Hepatocyte (in vitro differentiated cells): ENCODE measurements around the gene SERPINH1. TPM values are rescaled to one million over a fixed set of nuclear protein-coding genes. Genes with fewer than 3 reads are reported as not detected.

Source experiments
- DNase-seq: peaks from one replicate; pipeline ENCODE4 v3.0.0-alpha.2; 2016; ENCODE audit warnings: low spot score
- H2AFZ ChIP-seq: fragments of 200-600 bp; sonication (generic); 2 replicates; pipeline ENCODE4 v1.6.0; 2016; ENCODE audit warnings: antibody characterized with exemption, mild to moderate bottlenecking
- H3K27ac ChIP-seq: fragments of 200-600 bp; sonication (generic); 2 replicates; pipeline ENCODE4 v1.5.1; 2016; ENCODE audit warnings: mild to moderate bottlenecking
- H3K27me3 ChIP-seq: fragments of 200-600 bp; sonication (generic); 2 replicates; pipeline ENCODE4 v1.6.1; 2016
- H3K36me3 ChIP-seq: fragments of 200-600 bp; sonication (generic); replicated peaks from 2 replicates; pipeline ENCODE4 v1.5.1; 2016; ENCODE audit warnings: low read depth; ENCODE audit not compliant: insufficient read depth
- H3K4me1 ChIP-seq: fragments of 200-600 bp; sonication (generic); 2 replicates; pipeline ENCODE4 v1.5.1; 2016; ENCODE audit warnings: mild to moderate bottlenecking, moderate library complexity; ENCODE audit not compliant: insufficient read depth
- H3K4me2 ChIP-seq: fragments of 200-600 bp; sonication (generic); 2 replicates; pipeline ENCODE4 v1.6.0; 2016
- H3K4me3 ChIP-seq: fragments of 200-600 bp; sonication (generic); 2 replicates; pipeline ENCODE4 v1.5.1; 2016; ENCODE audit warnings: mild to moderate bottlenecking
- H3K79me2 ChIP-seq: fragments of 200-600 bp; sonication (generic); 2 replicates; pipeline ENCODE4 v1.6.0; 2017; ENCODE audit warnings: mild to moderate bottlenecking
- H3K9me2 ChIP-seq: fragments of 200-600 bp; sonication (generic); replicated peaks from 2 replicates; pipeline ENCODE4 v1.6.0; 2017; ENCODE audit warnings: mild to moderate bottlenecking; ENCODE audit not compliant: insufficient read depth
- H3K9me3 ChIP-seq: fragments of 200-600 bp; sonication (generic); 2 replicates; pipeline ENCODE4 v1.5.1; 2016; ENCODE audit warnings: low read depth, mild to moderate bottlenecking
- H4K20me1 ChIP-seq: fragments of 200-600 bp; sonication (generic); 2 replicates; pipeline ENCODE4 v1.6.0; 2016; ENCODE audit warnings: mild to moderate bottlenecking; ENCODE audit not compliant: insufficient read depth, poor library complexity, severe bottlenecking
- CTCF ChIP-seq: fragments of 200-600 bp; sonication (generic); IDR thresholded peaks from 2 replicates; pipeline ENCODE4 v1.5.1; 2016; ENCODE audit warnings: antibody characterized with exemption, mild to moderate bottlenecking; ENCODE audit not compliant: poor library complexity
- EZH2 ChIP-seq: fragments of 200-600 bp; sonication (generic); IDR thresholded peaks from 2 replicates; pipeline ENCODE4 v1.6.1; 2016; ENCODE audit warnings: antibody characterized with exemption, mild to moderate bottlenecking, borderline replicate concordance
- EZH2phosphoT487 ChIP-seq: fragments of 200-600 bp; sonication (generic); IDR thresholded peaks from one replicate; pipeline ENCODE4 v1.6.1; 2018; ENCODE audit warnings: antibody characterized with exemption, mild to moderate bottlenecking, low read depth, moderate library complexity; ENCODE audit not compliant: unreplicated experiment, severe bottlenecking
- WGBS: methylation state at CpG from one replicate; pipeline ENCODE4 v1.1.6; 2016; ENCODE audit warnings: low lambda C conversion rate; ENCODE audit errors: missing lambda C conversion rate; 5-methylcytosine and 5-hydroxymethylcytosine counted together
- polyA plus RNA-seq: library from polyadenylated mRNA; unstranded; fragments of >200 nt; fragmentation: Nextera tagmentation; extraction: Ambion mirVana; gene quantifications from 2 replicates; pipeline ENCODE4 v1.2.1, GENCODE V29; 2016
- total RNA-seq: library from RNA; depleted of rRNA; stranded (reverse); fragments of >200 nt; gene quantifications from 2 replicates; pipeline ENCODE4 v1.2.3, GENCODE V29; 2014

Gene SERPINH1
- total and polyA plus RNA-seq, 2 experiments from 2014 or later: 479 to 805 TPM

- 60% methylated on average over 10 of the region's 10 CpGs for WGBS
- DNase-seq: no peak
- Histone ChIP-seq H4K20me1 (no peaks in the 10 kb centered on the region), H3K36me3 (no peaks in the 10 kb centered on the region), H2AFZ (no peak overlapping the region), H3K9me3 (no peaks in the 10 kb centered on the region), H3K4me3 (no peak overlapping the region), H3K4me1 (peaks cover 10% of the 10 kb centered on the region), H3K4me2 (no peak overlapping the region), H3K27me3 (peaks cover 17% of the 10 kb centered on the region), H3K27ac (no peak overlapping the region), H3K79me2 (no peaks in the 10 kb centered on the region), H3K9me2 (no peaks in the 10 kb centered on the region)
- TF ChIP-seq CTCF (no peak), EZH2 (no peak), EZH2phosphoT487 (no peak)
These were observed 33.9 kb upstream of the SERPINH1 start for GRCh38 chr11:75527938-75528735.

- Histone ChIP-seq H4K20me1 (no peaks in the 10 kb centered on the region), H3K27me3 (no peaks in the 10 kb centered on the region), H3K4me2 (no peak overlapping the region), H3K36me3 (no peaks in the 10 kb centered on the region), H3K4me1 (peaks cover 4% of the 10 kb centered on the region), H3K79me2 (no peaks in the 10 kb centered on the region), H3K9me2 (no peaks in the 10 kb centered on the region), H2AFZ (no peak overlapping the region), H3K27ac (no peak overlapping the region), H3K4me3 (no peak overlapping the region), H3K9me3 (no peaks in the 10 kb centered on the region)
- 84% methylated on average over 3 of the region's 3 CpGs for WGBS
- TF ChIP-seq EZH2: no peak
- TF ChIP-seq CTCF: no peak
- no peak for TF ChIP-seq EZH2phosphoT487
- no peak for DNase-seq
These were observed 31.5 kb upstream of the SERPINH1 start for GRCh38 chr11:75530577-75530976.

- peaks cover 3% of the 10 kb centered on the region for H3K4me1 ChIP-seq
- no peak overlapping the region for H3K4me3 ChIP-seq
- no peak for DNase-seq
- H3K79me2 ChIP-seq: no peaks in the 10 kb centered on the region
- no peak overlapping the region for H3K27ac ChIP-seq
- no peaks in the 10 kb centered on the region for H3K9me2 ChIP-seq
- no peak overlapping the region for H3K4me2 ChIP-seq
- no peaks in the 10 kb centered on the region for H4K20me1 ChIP-seq
- TF ChIP-seq CTCF (no peak), EZH2 (no peak)
- no peaks in the 10 kb centered on the region for H3K36me3 ChIP-seq
- H3K9me3 ChIP-seq: no peaks in the 10 kb centered on the region
- no peak overlapping the region for H2AFZ ChIP-seq
- H3K27me3 ChIP-seq: no peaks in the 10 kb centered on the region
- 95% methylated on average over 2 of the region's 4 CpGs for WGBS
These were observed 30.7 kb upstream of the SERPINH1 start for GRCh38 chr11:75531325-75531724.
